Measurements from ENCODE around the gene SYT1. TPM values are rescaled to one million over a fixed set of nuclear protein-coding genes. Genes with fewer than 3 reads are reported as not detected.
A peak's percentile ranks its signal among the peaks of the same experiment; 100 is the strongest.

The SYT1 gene
- total RNA-seq, 1 donor from 2014 or later: 3.6 TPM

- DNase-seq (ENCODE audit: low read depth in 2 of 2): no peak
These were observed 27.2 kb downstream of the SYT1 start for GRCh38 chr12:78891646-78892353.

- peak; percentile 45 to 58 for DNase-seq (ENCODE audit: low read depth in 2 of 2)
These were observed 33.8 kb downstream of the SYT1 start for GRCh38 chr12:78898416-78898815.

GRCh38 chr12:78914859-78915331, 50.3 kb downstream of the SYT1 start:
- no peak for DNase-seq (ENCODE audit: low read depth in 2 of 2)

- no peak for DNase-seq (ENCODE audit: low read depth in 2 of 2)
These were observed 52.4 kb downstream of the SYT1 start for GRCh38 chr12:78916845-78917480.

- no peak for DNase-seq (ENCODE audit: low read depth in 2 of 2)
These were observed 52.9 kb downstream of the SYT1 start for GRCh38 chr12:78917513-78917912.

- DNase-seq (ENCODE audit: low read depth in 2 of 2): no peak
These were observed 53.7 kb downstream of the SYT1 start for GRCh38 chr12:78918268-78918667.

GRCh38 chr12:78928200-78929074, 63.9 kb downstream of the SYT1 start:
- peak in 1 of 2 donors; percentile 20 for DNase-seq (ENCODE audit: low read depth in 2 of 2)

- DNase-seq (ENCODE audit: low read depth in 2 of 2): no peak
These were observed 64.5 kb downstream of the SYT1 start for GRCh38 chr12:78929075-78929418.

- no peak for DNase-seq (ENCODE audit: low read depth in 2 of 2)
These were observed 67.0 kb downstream of the SYT1 start for GRCh38 chr12:78931466-78931990.

- DNase-seq (ENCODE audit: low read depth in 2 of 2): no peak
These were observed 68.4 kb downstream of the SYT1 start for GRCh38 chr12:78933014-78933413.

- DNase-seq (ENCODE audit: low read depth in 2 of 2): no peak
These were observed 73.9 kb downstream of the SYT1 start for GRCh38 chr12:78938341-78939084.

GRCh38 chr12:78949532-78949931, 85.0 kb downstream of the SYT1 start:
- DNase-seq (ENCODE audit: low read depth in 2 of 2): no peak

GRCh38 chr12:78951803-78952551, 87.4 kb downstream of the SYT1 start:
- peak in 1 of 2 donors; percentile 63 for DNase-seq (ENCODE audit: low read depth in 2 of 2)

GRCh38 chr12:78952552-78952929, 88.0 kb downstream of the SYT1 start:
- no peak for DNase-seq (ENCODE audit: low read depth in 2 of 2)

GRCh38 chr12:78958941-78959340, 94.4 kb downstream of the SYT1 start:
- no peak for DNase-seq (ENCODE audit: low read depth in 2 of 2)

GRCh38 chr12:78959556-78959955, 95.0 kb downstream of the SYT1 start:
- no peak for DNase-seq (ENCODE audit: low read depth in 2 of 2)

GRCh38 chr12:78961171-78961570, 96.6 kb downstream of the SYT1 start:
- no peak for DNase-seq (ENCODE audit: low read depth in 2 of 2)

- DNase-seq (ENCODE audit: low read depth in 2 of 2): no peak
These were observed 99.1 kb downstream of the SYT1 start for GRCh38 chr12:78963439-78964227.

- no peak for DNase-seq (ENCODE audit: low read depth in 2 of 2)
These were observed 99.9 kb downstream of the SYT1 start for GRCh38 chr12:78964521-78964920.

GRCh38 chr12:78966062-78966461, 101.5 kb downstream of the SYT1 start:
- DNase-seq (ENCODE audit: low read depth in 2 of 2): no peak

All from dermis microvascular lymphatic vessel endothelial cell (primary cell).